HepG2 (cell line): Measurements from ENCODE around the gene BICDL1. TPM values are rescaled to one million over a fixed set of nuclear protein-coding genes. Genes with fewer than 3 reads are reported as not detected.

Source experiments
- ETV5 ChIP-seq: IDR thresholded peaks from 2 replicates; pipeline ENCODE4 v1.6.1; 2018; ENCODE audit warnings: missing biosample characterization, missing genetic modification reagents, inconsistent platforms, borderline replicate concordance
- HOXD1 ChIP-seq: sonication (generic); formaldehyde crosslinking; IDR thresholded peaks from 2 replicates; pipeline ENCODE4 v1.5.0; 2020; ENCODE audit warnings: missing genetic modification reagents
- JDP2 ChIP-seq: sonication (generic); formaldehyde crosslinking; IDR thresholded peaks from 2 replicates; pipeline ENCODE4 v1.8.1; 2022; ENCODE audit warnings: missing genetic modification reagents, borderline replicate concordance
- MTF2 ChIP-seq: sonication (generic); formaldehyde crosslinking; IDR thresholded peaks from 2 replicates; pipeline ENCODE4 v1.5.0; 2020; ENCODE audit warnings: missing genetic modification reagents, borderline replicate concordance
- NFIB ChIP-seq: sonication (generic); formaldehyde crosslinking; IDR thresholded peaks from 2 replicates; pipeline ENCODE4 v1.9.0; 2021; ENCODE audit warnings: missing genetic modification reagents, mild to moderate bottlenecking, borderline replicate concordance
- TRIM22 ChIP-seq: fragments of 450-650 bp; IDR thresholded peaks from 2 replicates; pipeline ENCODE4 v1.6.1; 2017
- ZNF225 ChIP-seq: sonication (generic); formaldehyde crosslinking; IDR thresholded peaks from 2 replicates; pipeline ENCODE4 v1.4.0; 2020; ENCODE audit warnings: mild to moderate bottlenecking, missing genetic modification reagents
- ZNF646 ChIP-seq: sonication (generic); formaldehyde crosslinking; IDR thresholded peaks from 2 replicates; pipeline ENCODE4 v1.9.0; 2021; ENCODE audit warnings: mild to moderate bottlenecking, missing genetic modification reagents
- ZNF768 ChIP-seq: sonication (generic); formaldehyde crosslinking; IDR thresholded peaks from 2 replicates; pipeline ENCODE4 v1.4.0; 2020; ENCODE audit warnings: missing genetic modification reagents
- ZNF790 ChIP-seq: sonication (generic); formaldehyde crosslinking; IDR thresholded peaks from 2 replicates; pipeline ENCODE4 v1.8.0; 2022; ENCODE audit warnings: missing genetic modification reagents, mild to moderate bottlenecking, borderline replicate concordance
- ZNF879 ChIP-seq: sonication (generic); formaldehyde crosslinking; IDR thresholded peaks from 2 replicates; pipeline ENCODE4 v1.8.1; 2023; ENCODE audit warnings: missing genetic modification reagents
- ZSCAN25 ChIP-seq: sonication (generic); formaldehyde crosslinking; IDR thresholded peaks from 2 replicates; pipeline ENCODE4 v1.8.0; 2022; ENCODE audit warnings: mild to moderate bottlenecking, missing genetic modification reagents
- ZSCAN31 ChIP-seq: sonication (generic); formaldehyde crosslinking; IDR thresholded peaks from 2 replicates; pipeline ENCODE4 v1.5.0; 2020; ENCODE audit warnings: low read depth, mild to moderate bottlenecking, missing genetic modification reagents
- polyA plus RNA-seq, 8 experiments: library from polyadenylated mRNA; depleted of rRNA in 3 of 8; stranded (reverse) in 7 of 8; unstranded in 1 of 8; fragments of >200 nt; fragmentation: Illumina TruSeq in 4 of 8; extraction: Trizol in 4 of 8; gene quantifications; 2 replicates each; pipeline versions ENCODE4 v1.2.1 to v1.2.3, GENCODE V29; 2011 to 2016; ENCODE audit warnings: low read depth in 4 of 8, missing spikeins in 1 of 8, mixed read lengths in 1 of 8; ENCODE audit not compliant: insufficient read depth in 1 of 8
- total RNA-seq, 5 experiments: library from RNA; depleted of rRNA; stranded (reverse); fragments of >200 nt; fragmentation: Illumina TruSeq; extraction: Trizol; gene quantifications; 2 replicates each; pipeline ENCODE4 v1.2.3, GENCODE V29; 2016; ENCODE audit warnings: low read depth in 1 of 5
- TF ChIP-seq, protein P1 (sequence below): sonication (generic); formaldehyde crosslinking; IDR thresholded peaks from 2 replicates; pipeline ENCODE4 v1.4.0; 2020; ENCODE audit warnings: missing genetic modification reagents, borderline replicate concordance
- TF ChIP-seq, protein P2 (sequence below): sonication (generic); formaldehyde crosslinking; IDR thresholded peaks from 2 replicates; pipeline ENCODE4 v1.4.0; 2020; ENCODE audit warnings: missing genetic modification reagents

Gene BICDL1
- total and polyA plus RNA-seq, 2 of the 13 experiments (the other 11 are each of a cell fraction or from before 2014, with no cell fraction given), result 3.6 to 9.7 TPM

- TF ChIP-seq NFIB (CRISPR knock-in tag) (no peak), ZNF225 (CRISPR knock-in tag) (0 out of 2 replicates have a peak, but pooled peaks have one; percentile 37), ZNF790 (CRISPR knock-in tag) (peak; percentile 69), ZSCAN31 (CRISPR knock-in tag) (peak; percentile 86; the same call in 1 of the 2 replicates), ZNF879 (CRISPR knock-in tag) (peak; percentile 88; the same call in 1 of the 2 replicates), JDP2 (CRISPR knock-in tag) (0 out of 2 replicates have a peak, but pooled peaks have one; percentile 53), ETV5 (no peak; the same call in 1 of the 2 replicates), ZNF768 (peak; percentile 71; the same call in 1 of the 2 replicates), ZSCAN25 (CRISPR knock-in tag) (peak; percentile 66; the same call in 1 of the 2 replicates), HOXD1 (peak; percentile 22; the same call in 1 of the 2 replicates), TRIM22 (no peak), ZNF646 (CRISPR knock-in tag) (no peak), MTF2 (0 out of 2 replicates have a peak, but pooled peaks have one; percentile 57)
- TF ChIP-seq, protein P1, sequence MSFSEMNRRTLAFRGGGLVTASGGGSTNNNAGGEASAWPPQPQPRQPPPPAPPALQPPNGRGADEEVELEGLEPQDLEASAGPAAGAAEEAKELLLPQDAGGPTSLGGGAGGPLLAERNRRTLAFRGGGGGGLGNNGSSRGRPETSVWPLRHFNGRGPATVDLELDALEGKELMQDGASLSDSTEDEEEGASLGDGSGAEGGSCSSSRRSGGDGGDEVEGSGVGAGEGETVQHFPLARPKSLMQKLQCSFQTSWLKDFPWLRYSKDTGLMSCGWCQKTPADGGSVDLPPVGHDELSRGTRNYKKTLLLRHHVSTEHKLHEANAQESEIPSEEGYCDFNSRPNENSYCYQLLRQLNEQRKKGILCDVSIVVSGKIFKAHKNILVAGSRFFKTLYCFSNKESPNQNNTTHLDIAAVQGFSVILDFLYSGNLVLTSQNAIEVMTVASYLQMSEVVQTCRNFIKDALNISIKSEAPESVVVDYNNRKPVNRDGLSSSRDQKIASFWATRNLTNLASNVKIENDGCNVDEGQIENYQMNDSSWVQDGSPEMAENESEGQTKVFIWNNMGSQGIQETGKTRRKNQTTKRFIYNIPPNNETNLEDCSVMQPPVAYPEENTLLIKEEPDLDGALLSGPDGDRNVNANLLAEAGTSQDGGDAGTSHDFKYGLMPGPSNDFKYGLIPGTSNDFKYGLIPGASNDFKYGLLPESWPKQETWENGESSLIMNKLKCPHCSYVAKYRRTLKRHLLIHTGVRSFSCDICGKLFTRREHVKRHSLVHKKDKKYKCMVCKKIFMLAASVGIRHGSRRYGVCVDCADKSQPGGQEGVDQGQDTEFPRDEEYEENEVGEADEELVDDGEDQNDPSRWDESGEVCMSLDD (CRISPR knock-in tag), result 0 out of 2 replicates have a peak, but pooled peaks have one; percentile 36
- TF ChIP-seq, protein P2, sequence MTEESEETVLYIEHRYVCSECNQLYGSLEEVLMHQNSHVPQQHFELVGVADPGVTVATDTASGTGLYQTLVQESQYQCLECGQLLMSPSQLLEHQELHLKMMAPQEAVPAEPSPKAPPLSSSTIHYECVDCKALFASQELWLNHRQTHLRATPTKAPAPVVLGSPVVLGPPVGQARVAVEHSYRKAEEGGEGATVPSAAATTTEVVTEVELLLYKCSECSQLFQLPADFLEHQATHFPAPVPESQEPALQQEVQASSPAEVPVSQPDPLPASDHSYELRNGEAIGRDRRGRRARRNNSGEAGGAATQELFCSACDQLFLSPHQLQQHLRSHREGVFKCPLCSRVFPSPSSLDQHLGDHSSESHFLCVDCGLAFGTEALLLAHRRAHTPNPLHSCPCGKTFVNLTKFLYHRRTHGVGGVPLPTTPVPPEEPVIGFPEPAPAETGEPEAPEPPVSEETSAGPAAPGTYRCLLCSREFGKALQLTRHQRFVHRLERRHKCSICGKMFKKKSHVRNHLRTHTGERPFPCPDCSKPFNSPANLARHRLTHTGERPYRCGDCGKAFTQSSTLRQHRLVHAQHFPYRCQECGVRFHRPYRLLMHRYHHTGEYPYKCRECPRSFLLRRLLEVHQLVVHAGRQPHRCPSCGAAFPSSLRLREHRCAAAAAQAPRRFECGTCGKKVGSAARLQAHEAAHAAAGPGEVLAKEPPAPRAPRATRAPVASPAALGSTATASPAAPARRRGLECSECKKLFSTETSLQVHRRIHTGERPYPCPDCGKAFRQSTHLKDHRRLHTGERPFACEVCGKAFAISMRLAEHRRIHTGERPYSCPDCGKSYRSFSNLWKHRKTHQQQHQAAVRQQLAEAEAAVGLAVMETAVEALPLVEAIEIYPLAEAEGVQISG (CRISPR knock-in tag), result peak; percentile 81
Observed at GRCh38 chr12:119989731-119990381, 820 bp downstream of the BICDL1 start (continued).
